NCI-H524 treated with DMSO at 0.1 percent for 48 hours (cell line): ENCODE data around the gene EPHB6.

Source experiments
- DNase-seq: peaks from one replicate; lab custom pipeline; 2025; lab: John Stamatoyannopoulos, UW

Gene EPHB6

DNA sequence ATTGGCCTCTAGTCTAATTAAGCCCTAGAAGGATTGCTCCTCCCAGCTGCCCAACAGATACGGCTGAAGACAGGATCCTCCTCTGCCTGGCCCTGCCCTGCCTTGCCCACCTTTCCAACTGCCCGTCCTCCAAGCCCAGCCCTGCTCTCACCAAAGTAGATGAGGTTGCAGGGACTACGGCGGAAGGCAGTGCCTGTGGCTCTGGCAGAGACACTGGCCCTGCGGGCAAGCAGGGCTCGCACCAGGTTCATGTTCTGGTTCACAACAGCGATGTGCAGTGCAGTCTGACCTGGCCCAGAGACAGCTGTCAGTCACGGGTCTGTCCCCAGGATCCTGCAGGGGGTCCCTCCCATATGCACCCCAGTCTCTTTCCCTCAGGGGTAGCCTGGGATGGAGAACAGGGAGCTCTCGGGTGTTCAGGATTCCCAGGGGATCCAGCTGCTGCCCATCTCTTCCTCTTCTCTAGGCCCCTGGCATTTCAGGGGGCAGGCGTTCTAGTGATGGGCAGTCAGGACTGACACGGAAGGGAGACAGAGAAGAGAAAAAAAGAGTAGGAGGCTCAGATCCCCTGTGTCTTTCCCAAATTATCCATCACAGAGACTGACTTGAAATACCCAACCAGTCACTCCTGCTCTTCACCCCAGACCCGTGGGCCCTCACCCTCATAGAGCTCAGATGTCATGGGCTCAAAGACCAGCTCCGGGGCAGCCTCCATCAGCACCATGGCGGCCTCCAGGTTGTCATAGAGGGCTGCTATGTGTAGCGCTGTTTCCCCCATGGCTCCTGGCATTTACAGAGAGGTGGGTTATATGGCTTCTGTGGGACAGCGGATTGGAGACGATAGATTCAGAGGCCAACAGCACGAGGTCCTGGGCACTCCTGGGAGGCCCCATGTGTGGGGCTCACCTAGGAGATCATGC is 22.4 kb downstream of the EPHB6 start:
- no peak for DNase-seq

DNA sequence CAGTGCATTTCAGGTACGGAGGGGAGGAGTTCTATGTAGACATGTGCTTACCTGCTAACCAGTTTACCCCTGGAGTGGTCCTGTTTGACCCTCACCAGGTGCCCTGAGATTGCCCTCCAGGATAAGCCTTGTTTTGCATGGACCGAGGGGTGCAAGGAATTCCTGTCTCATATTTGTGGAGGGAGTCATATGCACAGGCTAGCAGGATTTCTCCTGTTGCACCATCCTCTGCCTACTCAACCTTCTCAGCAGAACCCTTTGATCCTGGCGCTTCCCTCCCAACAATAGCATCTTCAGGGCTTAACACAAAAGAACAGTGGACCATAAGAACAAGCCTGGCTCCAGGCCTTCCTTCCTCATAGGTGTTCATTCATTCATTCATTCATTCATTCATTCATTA is 23.4 kb downstream of the EPHB6 start:
- no peak for DNase-seq

DNA sequence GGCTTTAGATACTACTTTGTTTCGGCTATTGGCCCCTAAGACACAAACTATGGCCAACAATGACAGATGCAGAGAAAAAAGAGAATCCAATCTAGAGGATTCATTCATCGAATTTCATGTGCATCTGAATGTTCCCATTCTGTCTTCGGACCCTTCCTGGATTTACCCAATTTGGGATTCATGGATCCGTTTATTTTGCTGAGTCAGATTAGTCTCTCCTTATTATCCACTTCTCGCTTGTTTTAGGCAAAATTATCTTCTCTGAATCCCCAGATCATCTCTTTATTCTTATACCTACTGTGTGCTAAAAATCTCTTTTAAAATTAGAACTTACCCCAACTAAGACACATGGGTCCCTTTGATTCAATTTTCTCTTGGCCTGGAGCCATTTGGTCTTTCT is 24.2 kb downstream of the EPHB6 start:
- no peak for DNase-seq

DNA sequence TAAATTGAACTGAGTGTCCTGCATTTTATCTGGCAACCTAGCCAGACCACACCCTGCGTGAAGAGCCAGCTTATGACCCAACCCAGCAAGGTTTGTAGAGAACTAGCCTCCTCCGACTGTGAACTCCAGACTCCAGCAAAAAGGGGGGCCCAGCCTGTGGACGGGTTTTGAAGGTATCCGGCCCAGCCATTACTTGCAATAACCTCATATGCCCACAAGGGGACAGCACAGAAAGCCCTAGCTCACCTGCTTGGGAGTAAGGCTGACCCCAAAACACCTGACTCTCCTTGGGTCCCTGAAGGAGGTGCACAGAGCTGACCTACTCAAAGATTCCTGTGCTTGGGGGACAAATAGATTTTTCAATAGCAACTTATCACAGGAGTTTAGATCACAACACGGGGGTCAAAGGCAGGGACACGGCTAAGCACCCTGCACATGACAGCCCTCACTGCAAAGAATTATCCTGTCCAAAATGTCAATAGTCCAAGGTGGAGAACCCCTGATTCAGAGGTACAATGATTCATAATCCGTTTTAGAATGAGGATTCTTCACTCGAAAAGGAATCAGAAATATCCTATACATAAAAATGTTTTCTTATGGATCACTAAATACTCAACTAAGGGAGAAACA is 26.1 kb downstream of the EPHB6 start:
- DNase-seq, result no peak

DNA sequence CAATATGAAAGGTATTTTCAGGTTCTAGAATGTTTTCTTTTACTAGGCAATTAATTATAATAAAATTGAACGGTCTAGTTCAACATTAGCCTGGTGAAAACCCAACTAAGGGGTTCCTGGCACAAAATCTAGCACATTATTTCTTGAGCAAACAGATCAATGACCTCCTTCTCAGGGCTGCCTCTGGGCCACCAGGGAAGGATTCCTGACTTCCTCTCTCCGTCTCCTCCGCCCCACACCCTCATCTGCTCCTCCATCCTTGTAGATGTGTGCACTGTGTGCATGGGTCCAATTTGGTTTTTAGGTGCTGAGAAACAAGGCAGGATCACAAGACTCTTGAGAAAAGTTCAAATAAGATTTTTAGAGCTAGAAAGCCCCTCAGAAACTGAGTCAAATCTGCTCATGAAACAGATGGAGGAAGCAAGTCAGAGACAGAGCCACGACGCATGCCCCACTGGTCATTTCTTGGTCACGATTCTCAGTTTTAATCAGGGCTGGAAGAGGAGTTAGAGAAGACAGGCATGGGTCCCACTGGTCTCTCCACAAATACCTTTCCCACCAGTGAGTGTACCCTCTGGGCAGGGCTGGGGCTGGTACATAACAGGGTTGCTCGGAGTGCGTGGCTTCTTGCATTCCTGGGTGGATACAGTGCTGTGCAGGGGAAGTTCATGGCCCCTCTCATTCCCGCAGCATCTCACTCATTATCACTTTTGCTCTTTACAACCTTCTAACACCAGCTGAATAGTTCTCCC is 26.9 kb downstream of the EPHB6 start:
- no peak for DNase-seq

DNA sequence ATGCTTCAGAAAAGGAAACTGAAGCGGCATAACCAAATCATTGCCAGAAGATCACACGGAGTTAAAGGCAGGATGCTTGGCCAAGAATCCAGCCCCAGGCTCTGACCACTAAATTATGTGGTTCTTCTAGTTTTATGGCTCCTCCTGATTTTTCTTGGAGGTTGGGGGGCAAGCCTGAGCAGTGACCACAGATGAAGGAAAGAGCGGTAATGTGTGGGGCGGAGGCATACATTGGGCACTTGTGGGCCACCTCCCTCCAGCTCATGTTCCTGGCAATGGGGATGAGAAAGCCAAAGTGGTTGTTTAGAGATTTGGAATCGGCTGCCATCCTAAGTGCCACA is 27.4 kb downstream of the EPHB6 start:
- no peak for DNase-seq

DNA sequence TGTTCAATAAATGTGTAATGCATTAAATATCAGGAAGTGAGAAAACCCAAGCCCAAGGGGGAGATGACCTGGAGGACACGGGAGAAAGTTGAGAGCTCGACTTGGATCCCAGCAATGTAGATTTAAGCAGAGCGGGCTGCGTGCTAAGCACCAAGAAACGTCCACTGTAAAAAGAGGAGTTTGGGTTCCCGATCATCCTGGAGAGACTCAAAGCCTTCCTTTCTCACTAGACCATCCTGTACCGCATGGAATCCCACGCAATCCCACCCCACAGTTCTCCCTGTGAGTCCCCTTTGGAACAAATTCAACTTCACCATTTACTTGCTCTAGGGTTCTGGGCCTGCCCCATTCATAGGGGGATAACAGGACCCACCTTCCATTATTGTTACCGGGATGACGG is 28.3 kb downstream of the EPHB6 start:
- no peak for DNase-seq

DNA sequence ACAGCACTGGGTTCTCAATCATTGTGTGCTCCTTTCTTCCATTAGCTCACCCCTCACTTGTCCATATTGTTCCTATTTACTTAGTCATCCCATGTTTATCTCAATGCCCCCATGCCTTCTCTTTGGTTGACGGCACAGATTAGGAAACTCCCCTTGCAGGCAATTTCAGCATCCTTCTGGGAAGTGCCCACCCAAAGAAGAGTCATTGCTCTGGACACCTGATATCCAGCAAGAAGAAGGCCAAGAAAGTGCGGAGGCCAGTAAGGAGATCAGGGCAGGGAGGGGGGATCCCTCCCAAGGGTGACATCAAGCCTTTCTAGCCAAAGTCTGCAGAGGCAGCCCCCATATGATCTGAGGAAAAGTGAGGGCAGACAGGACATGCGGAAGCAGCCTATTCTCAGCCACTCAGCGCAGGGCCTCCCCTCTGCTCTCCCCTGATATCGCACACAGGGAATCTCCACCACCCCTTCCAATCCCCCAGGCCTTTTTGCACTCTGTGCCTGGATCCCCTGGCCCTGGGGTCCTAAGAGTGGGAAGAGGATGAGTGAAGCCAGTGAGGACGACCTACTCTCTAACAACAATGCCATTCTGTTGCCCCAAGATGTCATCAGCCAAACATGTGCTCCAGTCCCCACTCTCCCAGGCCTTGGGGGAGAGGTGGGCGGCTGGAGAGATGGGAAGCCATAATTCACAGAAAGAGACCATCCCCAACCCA is 28.9 kb downstream of the EPHB6 start:
- DNase-seq, result no peak

DNA sequence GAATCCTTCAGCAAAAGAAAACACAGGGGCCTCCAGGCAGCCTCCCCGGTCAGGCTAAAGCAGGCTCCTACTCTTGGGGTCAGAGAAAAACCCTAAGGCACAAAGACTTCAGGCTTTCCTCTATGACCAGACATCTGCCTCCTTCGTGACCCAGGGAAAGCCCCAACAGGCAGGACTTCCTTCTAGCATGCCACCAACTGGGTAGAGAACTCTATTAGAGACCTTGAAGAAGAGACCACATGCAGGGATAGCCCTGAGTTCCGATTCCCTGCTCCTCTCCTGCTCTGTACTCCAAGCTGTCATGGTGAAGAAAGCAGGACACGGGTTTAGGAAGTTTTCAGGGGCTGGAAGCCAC is 29.4 kb downstream of the EPHB6 start:
- DNase-seq, result no peak

DNA sequence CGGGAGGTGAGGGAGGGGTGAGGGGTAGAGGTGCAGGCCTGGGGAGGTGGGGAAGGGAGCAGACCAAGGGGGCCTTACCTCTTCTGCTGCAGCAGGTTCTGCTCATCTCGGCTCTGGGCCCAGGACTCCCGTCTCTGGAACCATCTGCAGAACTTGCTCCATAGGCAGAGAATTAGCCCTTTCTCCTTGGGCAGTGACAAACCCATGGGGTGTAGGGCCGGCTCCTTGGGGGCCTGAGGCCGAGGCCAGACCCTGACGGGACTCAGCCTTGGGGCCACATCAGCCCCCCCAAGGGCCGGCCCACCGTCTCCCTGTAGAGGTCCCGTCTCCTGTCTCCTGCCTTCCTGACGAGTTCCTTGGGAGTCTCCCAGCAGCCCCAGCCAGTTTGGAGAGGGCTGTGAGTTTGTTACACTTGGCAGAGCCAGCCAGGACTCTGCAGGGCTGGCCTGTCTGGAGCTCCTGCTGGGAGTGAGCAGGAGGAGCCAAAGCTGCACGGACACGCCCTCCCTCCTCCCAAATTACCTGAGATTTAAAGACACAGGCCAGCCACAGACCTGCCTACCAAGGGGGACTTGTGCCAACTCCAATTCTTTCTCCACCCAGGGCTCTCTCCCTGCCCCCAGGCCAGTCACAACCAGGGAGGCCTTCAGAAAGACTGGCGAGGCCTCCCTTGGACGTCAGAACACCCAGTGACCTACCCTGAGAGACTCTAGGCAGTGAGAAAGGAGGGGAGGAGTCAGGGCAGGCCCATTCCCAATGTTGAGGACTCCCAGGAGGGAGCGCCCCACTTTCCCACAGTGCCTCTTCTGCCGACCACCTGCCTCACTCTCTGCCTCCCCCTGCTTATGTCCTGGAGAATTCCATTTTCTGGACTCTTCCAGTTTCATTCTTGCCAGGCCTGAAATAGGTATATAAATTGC is 30.7 kb downstream of the EPHB6 start, which contains the start of gene TRPV6:
TSS of gene TRPV6 (minus strand) at position 435 of the 920 bp plus-strand sequence.
- DNase-seq, result no peak

DNA sequence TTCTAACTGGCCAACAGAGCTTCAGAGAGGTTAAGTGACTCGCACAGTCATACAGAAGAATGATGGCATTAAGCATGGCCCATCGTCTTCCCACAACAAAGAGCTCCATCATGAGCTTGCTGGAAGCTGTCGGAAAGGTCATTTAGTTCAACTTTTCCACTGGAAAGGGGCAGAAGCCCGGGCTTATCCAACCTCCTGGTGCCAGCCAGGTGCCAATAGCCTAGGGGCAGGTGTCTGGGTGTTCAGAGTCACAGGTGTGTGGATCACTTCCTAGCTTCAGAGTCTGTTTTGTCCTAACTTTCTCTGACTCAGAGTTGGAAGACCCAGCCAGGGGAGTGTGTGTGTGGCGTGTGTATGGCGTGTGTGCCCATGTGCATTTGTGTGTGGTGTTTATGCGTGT is 32.0 kb downstream of the EPHB6 start:
- no peak for DNase-seq

DNA sequence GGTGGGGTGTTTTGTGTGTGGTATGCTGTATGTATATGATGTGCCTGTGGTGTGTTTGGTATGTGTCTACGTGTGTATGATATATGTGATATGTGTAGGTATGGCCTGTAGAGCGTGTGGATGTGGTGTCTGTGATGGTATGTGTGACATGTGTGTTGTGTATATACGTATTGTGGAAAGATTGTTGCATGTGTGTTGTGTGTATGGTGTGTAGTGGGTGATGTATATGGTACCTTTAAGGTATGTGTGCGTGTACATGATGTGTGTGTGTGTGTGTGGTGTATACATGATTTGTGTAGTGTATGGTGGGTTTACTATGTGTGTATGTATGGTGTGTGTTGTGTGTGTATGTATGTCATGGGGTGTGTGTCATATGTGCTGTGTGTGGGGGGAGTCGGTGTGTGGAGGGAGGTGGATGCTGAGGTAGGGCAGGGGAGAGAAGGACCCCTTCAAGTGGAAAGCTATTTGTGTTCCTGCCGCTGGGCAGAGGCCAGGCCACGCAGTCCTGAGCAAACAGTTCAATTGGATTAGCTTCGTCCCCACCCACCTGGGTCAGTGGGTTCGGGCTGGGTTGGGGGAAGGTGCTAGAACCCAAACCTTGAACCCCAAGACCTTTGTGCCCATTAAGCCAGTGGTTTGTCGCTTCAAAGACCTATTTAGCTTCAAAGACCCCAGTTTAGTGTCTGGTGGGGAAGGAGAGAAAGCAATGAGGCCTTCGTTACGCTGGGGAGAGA is 32.6 kb downstream of the EPHB6 start:
- DNase-seq, result no peak

DNA sequence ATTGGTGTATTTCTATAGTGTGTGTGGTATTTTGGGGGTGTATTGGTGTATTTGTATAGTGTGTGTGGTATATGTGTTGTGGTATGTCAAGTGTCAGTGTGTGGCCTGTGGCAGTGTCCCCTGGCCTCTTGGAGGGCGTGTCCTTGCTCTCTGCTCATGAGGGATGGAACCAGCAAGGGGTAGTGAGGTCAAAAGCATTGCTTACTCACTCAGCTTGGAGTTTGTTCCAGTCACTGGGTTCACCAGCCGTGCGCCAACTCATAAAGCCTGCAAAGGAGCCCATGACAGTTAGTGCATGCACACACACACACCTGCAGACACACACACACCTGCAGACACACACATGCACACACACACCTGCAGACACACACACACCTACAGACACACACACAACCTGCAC is 34.9 kb downstream of the EPHB6 start:
- DNase-seq, result no peak

DNA sequence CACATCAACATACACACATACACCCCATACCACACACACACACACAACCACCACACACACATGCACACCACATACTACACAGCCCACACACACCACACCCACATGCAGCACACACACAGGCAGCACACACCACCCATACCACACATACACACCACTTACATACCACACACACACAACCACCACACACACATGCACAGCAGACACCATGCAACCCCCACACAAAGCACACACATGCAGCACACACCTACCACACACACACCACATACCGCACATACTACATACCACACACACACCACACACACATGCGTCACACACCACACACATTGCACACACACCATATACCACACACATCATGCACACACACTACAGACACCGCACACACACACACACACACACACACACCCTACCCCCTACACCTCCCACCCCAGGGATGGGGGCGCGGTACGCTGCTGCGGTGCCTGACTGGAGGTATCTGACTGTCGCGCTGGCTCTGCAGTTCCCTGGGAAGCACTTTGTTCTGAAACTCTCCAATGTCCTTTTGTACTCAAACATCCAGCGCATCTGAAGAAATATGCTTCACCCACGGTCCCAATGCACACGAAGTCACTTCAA is 36.1 kb downstream of the EPHB6 start:
- no peak for DNase-seq

DNA sequence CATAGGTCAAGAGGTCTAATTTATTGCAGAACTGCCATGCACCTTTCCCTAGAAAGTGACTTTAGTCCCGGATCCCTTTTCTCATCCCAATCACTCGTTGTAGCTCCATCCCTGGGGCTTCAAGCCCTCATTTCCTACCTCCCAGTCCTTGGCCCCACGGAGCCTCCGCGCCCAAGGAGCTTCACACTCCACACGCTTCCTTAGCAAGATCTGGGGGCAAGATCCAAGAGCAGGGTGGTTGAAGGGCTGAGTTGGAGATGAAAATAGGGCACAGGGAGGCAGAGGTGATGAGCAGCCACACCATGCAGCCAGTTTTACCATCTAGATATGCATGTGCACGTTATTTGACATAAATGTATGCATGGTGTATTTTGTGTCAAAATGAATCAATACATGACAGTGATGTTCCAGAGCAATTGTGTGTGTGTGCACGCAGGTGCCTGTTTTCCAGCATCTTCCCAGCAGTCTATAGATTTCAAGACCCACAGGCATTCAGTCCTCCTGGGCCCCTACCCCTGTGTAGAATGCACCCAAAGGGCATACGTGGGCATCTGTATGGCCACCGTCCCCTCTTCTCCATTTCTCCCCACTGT is 36.7 kb downstream of the EPHB6 start:
- DNase-seq, result no peak

DNA sequence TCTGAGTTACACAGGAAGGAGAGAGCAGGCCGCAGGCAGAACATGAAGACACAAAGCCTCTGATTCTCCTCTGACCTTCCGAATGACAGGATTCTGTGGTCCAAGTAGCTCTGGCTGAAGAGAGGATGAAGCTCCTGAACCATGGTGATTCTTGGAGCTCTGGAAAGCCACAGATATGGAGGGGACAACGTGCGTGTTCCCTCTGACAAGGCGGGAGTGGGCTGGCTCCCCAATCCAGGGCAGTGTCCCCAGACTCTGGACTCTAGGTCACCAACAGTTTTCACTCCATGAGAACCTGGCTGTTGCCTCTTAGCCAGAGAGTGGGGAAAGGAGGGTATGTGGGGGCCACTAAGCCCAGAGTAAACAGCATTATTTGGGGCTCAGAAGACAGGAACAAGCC is 38.1 kb downstream of the EPHB6 start:
- no peak for DNase-seq

DNA sequence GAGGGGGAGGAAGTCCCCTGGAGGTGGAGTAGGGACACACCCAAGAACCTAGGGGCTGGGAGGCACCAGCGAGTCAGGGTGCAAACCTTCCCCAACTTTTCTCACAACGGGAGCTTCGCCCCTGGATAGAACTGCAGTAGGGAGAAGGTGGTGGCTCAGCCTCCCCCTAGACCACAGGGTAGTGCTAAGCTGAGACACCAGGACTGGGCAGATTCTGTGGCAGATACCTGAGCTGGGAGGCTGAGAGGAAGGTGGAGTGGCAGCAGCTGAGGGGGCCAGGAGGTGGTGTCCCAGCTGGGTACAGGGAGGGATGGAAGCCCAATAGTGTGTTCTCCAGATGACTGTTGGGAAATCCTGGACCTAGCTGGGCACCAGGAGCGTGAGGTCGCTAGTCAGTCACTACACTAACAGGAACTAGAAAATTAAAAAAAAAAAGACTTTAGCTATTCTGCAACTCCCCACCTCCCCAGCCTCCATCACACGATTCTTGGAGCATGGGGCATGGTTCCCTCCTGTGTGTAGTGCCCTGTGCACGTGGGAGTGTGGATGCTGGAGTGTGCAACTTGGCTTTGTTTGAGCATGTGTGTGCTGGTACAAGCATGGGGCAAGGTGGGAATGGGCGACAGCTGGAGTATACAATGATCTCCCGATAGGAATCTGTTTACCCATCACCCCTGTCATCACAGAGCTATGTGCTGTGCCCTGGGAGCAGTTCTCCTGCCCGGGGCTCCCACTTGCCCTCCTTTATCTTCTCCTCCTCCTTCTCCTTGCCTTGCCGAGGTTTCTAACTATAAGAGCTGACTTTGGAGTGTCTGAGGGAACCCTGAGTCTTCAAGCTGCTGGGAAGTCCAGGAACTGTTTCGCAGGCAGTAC is 39.5 kb downstream of the EPHB6 start:
- DNase-seq, result no peak

DNA sequence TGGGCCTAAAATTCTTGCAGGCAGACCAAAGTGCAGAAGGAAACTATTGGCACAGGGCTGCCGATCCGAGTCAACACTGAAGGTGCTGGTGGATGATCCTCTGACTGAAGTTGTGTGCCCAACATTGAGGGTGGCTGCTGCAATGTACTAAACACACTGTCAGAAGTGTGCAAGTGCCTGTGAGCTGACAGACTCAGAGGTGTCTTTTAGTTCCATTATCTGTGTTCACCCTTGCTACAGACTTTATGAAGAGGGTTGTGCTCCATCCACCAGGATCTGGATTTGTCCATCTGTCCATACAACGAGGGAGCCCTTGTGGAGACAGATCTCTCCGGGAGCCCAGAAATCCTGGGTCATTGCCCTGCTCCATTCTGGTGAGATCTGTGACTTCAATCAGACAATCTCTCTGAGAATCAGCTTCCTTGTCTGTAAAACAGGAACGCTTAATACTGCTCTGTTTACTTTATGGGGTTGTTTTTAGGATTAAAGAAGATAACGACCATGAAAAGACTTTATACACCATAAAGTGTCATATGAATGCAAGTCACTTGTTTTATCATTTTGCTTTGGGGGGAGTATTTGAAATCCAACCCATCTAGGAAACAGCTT is 40.2 kb downstream of the EPHB6 start:
- no peak for DNase-seq
